Skeletal muscle tissue (tissue), 5 donors: ENCODE measurements around the gene SFMBT2. TPM values are rescaled to one million over a fixed set of nuclear protein-coding genes. Genes with fewer than 3 reads are reported as not detected.

ENCODE experiments used
- H3K27ac ChIP-seq: one replicate; pipeline ENCODE4 v1.7.0; 2013; ENCODE audit warnings: mild to moderate bottlenecking, low read depth, low read length, inconsistent platforms
- H3K27me3 ChIP-seq, 3 donors: one replicate each; pipeline ENCODE4 v1.7.0; 2013; ENCODE audit warnings: low read length in 3 of 3; ENCODE audit not compliant: control insufficient read depth in 3 of 3, insufficient read depth in 3 of 3
- H3K36me3 ChIP-seq, 3 donors: one replicate each; pipeline ENCODE4 v1.7.0; 2013; ENCODE audit warnings: low read length in 3 of 3; ENCODE audit not compliant: control insufficient read depth in 3 of 3, insufficient read depth in 3 of 3
- H3K4me1 ChIP-seq, 3 donors: one replicate each; pipeline ENCODE4 v1.7.0; 2013; ENCODE audit warnings: low read length in 3 of 3, mild to moderate bottlenecking in 3 of 3; ENCODE audit not compliant: control insufficient read depth in 3 of 3, insufficient read depth in 3 of 3
- H3K4me3 ChIP-seq, 3 donors: one replicate each; pipeline ENCODE4 v1.7.0; 2013; ENCODE audit warnings: low read length in 3 of 3
- H3K9ac ChIP-seq, 3 donors: one replicate each; pipeline ENCODE4 v1.7.0; 2013; ENCODE audit warnings: low read length in 3 of 3, mild to moderate bottlenecking in 3 of 3, moderate library complexity in 2 of 3, low read depth in 1 of 3
- H3K9me3 ChIP-seq, 3 donors: one replicate each; pipeline ENCODE4 v1.7.0; 2013; ENCODE audit warnings: low read length in 3 of 3; ENCODE audit not compliant: control insufficient read depth in 3 of 3
- small RNA-seq: library from RNA; depleted of rRNA; stranded (forward); fragments of <200 nt; gene quantifications from one replicate; pipeline ENCODE3, GENCODE V24; 2014
- total RNA-seq: library from RNA; depleted of rRNA; stranded (reverse); fragments of >200 nt; gene quantifications from one replicate; pipeline ENCODE4 v1.2.3, GENCODE V29; 2014
- donor health status: Osteomylitis.

Gene SFMBT2
- total RNA-seq, 1 donor from 2014 or later = 12.5 TPM

DNA sequence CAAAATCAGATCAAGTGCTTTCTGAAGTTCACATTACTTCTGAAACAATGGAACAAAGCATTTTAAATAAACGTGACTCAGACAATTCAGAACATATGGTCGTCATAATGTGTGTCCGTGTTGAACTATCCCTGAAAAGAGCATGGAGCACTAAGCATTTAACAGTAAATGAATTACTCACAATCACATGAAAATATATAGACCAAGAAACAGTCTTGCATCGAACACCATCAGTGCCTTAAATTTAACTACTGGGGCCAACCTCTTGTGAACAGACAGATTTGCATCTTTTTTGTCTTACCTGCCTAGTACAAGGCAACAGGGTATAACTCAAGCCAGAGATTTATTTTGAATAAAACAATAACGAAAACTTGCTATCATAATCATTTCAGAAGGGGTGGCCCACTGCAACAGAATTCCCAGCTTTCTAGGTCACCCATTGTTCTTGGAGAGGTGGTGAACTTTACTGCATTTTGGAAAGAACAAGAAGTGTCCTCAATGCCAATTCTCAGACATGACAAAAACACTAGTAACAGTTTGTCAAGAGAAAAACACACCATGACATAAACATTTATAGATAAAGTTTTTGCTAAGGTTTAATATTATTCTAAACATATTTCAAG, 293.5 kb downstream of the SFMBT2 start:
- Histone ChIP-seq H3K4me3 (no peak overlapping the region), H3K36me3 (no peaks in the 10 kb centered on the region), H3K9me3 (no peaks in the 10 kb centered on the region), H3K27ac (no peak overlapping the region), H3K4me1 (no peaks in the 10 kb centered on the region), H3K9ac (no peak overlapping the region), H3K27me3 (no peaks in the 10 kb centered on the region)

GRCh38 chr10:7111561-7111960, 299.3 kb downstream of the SFMBT2 start:
- no peak overlapping the region for H3K4me3 ChIP-seq
- H3K9ac ChIP-seq = no peak overlapping the region
- no peaks in the 10 kb centered on the region for H3K36me3 ChIP-seq
- H3K9me3 ChIP-seq = peaks cover 0 to 2% (median 0%) of the 10 kb centered on the region in 3 donors
- no peaks in the 10 kb centered on the region for H3K27me3 ChIP-seq
- no peaks in the 10 kb centered on the region for H3K4me1 ChIP-seq
- no peak overlapping the region for H3K27ac ChIP-seq

DNA sequence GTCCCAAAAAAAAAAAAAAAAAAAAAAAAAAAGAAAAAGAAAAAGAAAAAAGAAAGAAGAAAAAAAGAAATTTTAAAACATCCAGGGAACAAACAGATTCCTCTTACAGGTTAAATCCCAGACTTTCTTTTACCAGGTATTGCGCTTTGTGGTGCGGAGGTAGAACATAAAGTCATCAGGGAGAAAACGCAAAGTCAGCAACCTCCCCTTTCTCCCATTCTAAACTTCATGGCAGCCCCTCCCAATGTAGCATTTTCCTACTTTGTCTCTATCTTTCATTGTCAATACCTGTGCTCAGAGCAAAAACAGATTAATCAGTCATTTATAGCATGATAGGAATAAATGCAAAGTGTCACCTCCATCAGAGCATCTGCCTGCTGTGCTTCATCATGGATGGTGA, 299.7 kb downstream of the SFMBT2 start:
- no peak overlapping the region for H3K4me3 ChIP-seq
- H3K36me3 ChIP-seq = no peaks in the 10 kb centered on the region
- H3K9ac ChIP-seq = no peak overlapping the region
- no peaks in the 10 kb centered on the region for H3K4me1 ChIP-seq
- peaks cover 0 to 2% (median 0%) of the 10 kb centered on the region in 3 donors for H3K9me3 ChIP-seq
- H3K27me3 ChIP-seq = no peaks in the 10 kb centered on the region
- no peak overlapping the region for H3K27ac ChIP-seq

Small RNA genes lying within 50 kb of the gene (small RNA-seq; reads per million reads assigned to genes)
- not detected for gene AL590095.2
- not detected for gene COX6CP17
